ENCODE data around the gene OR51B4.

DNA sequence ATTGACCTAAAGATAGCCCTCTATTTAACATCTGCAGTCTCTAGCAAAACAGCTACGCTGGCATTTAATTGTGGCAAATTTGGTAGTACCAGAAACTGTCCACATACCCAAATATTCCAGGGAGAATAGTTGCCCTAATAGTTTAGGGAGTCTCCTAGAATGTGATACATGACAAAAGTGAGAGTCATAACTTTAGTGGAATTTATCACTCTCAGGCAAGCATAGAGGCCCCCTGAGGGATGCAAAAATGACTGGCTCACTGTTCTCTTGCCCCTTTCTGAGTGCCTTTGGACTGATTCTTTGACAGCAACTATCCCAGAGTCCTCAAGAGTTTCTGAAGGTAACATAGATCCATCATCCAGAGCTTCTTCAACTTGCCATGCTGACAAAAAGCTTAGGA lies 2.3 kb upstream of the OR51B4 start:
- TF ChIP-seq, protein P1, sequence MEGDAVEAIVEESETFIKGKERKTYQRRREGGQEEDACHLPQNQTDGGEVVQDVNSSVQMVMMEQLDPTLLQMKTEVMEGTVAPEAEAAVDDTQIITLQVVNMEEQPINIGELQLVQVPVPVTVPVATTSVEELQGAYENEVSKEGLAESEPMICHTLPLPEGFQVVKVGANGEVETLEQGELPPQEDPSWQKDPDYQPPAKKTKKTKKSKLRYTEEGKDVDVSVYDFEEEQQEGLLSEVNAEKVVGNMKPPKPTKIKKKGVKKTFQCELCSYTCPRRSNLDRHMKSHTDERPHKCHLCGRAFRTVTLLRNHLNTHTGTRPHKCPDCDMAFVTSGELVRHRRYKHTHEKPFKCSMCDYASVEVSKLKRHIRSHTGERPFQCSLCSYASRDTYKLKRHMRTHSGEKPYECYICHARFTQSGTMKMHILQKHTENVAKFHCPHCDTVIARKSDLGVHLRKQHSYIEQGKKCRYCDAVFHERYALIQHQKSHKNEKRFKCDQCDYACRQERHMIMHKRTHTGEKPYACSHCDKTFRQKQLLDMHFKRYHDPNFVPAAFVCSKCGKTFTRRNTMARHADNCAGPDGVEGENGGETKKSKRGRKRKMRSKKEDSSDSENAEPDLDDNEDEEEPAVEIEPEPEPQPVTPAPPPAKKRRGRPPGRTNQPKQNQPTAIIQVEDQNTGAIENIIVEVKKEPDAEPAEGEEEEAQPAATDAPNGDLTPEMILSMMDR (optimal IDR thresholded peaks at IDR 0.05 in 1 of 3, IDR thresholded peaks at IDR 0.05 in 1 of 3, conservative IDR thresholded peaks at IDR 0.05 in 1 of 3; ENCODE audit: extremely low read depth in 1 of 3, insufficient read depth in 2 of 3, low read length in 3 of 3), result no peak
- TF ChIP-seq EZH2 (IDR thresholded peaks at IDR 0.05; ENCODE audit: low read length), result no peak
